ENCODE measurements around the gene CFAP61.

Gene CFAP61

DNA sequence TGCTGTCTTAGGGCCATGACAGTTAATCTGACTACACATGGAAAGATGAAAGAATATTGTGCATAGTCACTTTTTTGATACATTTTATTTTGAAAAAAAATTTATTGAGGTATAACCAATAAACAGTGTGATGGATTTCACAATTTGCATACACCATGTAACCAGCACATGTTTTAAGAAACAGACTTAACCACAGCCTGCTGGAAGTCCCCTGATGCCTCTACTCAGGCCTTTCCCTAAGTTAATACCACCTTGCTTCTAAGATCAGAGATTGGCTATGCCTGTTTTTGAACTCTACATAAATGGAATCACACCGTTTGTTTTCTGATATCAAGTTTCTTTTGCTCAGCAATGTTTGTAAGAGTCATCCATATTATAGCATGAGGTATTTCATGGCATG, 136.3 kb downstream of the CFAP61 start:
- no peak overlapping the region for H3K4me3 ChIP-seq (IDR thresholded peaks at IDR 0.05; ENCODE audit: insufficient read depth, low read depth, low read length)

GRCh38 chr20:20192366-20192765, 140.0 kb downstream of the CFAP61 start:
- H3K4me3 ChIP-seq (IDR thresholded peaks at IDR 0.05; ENCODE audit: insufficient read depth, low read depth, low read length): no peak overlapping the region
- no peaks in the 10 kb centered on the region for H3K36me3 ChIP-seq (ENCODE audit: insufficient read depth)
- H2AFZ ChIP-seq (ENCODE audit: low read depth): no peak overlapping the region
- no peaks in the 10 kb centered on the region for H3K79me2 ChIP-seq (ENCODE audit: insufficient read depth, low read depth)
- peaks cover 33% of the 10 kb centered on the region for H3K4me1 ChIP-seq (ENCODE audit: low read depth, poor library complexity, severe bottlenecking)
- no peak overlapping the region for H3K27ac ChIP-seq
- H4K20me1 ChIP-seq (ENCODE audit: insufficient read depth): no peaks in the 10 kb centered on the region
- H3K4me2 ChIP-seq: no peak overlapping the region
- no peaks in the 10 kb centered on the region for H3K27me3 ChIP-seq (ENCODE audit: insufficient read depth, low read depth)
- H3K9ac ChIP-seq: no peak overlapping the region
- TF ChIP-seq, protein P1, sequence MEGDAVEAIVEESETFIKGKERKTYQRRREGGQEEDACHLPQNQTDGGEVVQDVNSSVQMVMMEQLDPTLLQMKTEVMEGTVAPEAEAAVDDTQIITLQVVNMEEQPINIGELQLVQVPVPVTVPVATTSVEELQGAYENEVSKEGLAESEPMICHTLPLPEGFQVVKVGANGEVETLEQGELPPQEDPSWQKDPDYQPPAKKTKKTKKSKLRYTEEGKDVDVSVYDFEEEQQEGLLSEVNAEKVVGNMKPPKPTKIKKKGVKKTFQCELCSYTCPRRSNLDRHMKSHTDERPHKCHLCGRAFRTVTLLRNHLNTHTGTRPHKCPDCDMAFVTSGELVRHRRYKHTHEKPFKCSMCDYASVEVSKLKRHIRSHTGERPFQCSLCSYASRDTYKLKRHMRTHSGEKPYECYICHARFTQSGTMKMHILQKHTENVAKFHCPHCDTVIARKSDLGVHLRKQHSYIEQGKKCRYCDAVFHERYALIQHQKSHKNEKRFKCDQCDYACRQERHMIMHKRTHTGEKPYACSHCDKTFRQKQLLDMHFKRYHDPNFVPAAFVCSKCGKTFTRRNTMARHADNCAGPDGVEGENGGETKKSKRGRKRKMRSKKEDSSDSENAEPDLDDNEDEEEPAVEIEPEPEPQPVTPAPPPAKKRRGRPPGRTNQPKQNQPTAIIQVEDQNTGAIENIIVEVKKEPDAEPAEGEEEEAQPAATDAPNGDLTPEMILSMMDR (conservative IDR thresholded peaks at IDR 0.05; ENCODE audit: low read depth, low read length): no peak

More for the DNA sequence above, 136.3 kb downstream of the CFAP61 start:
- Histone ChIP-seq H2AFZ (ENCODE audit: low read depth) (no peak overlapping the region), H3K27ac (peak overlapping the region; percentile 16; the same call in 1 of the 2 replicates), H4K20me1 (ENCODE audit: insufficient read depth) (no peaks in the 10 kb centered on the region), H3K36me3 (ENCODE audit: insufficient read depth) (no peaks in the 10 kb centered on the region), H3K27me3 (ENCODE audit: insufficient read depth, low read depth) (no peaks in the 10 kb centered on the region), H3K4me1 (ENCODE audit: low read depth, poor library complexity, severe bottlenecking) (peaks cover 34% of the 10 kb centered on the region), H3K9ac (no peak overlapping the region), H3K79me2 (ENCODE audit: insufficient read depth, low read depth) (no peaks in the 10 kb centered on the region), H3K4me2 (peak overlapping the region; percentile 37)
- TF ChIP-seq, protein P1 (conservative IDR thresholded peaks at IDR 0.05; ENCODE audit: low read depth, low read length): no peak

DNA sequence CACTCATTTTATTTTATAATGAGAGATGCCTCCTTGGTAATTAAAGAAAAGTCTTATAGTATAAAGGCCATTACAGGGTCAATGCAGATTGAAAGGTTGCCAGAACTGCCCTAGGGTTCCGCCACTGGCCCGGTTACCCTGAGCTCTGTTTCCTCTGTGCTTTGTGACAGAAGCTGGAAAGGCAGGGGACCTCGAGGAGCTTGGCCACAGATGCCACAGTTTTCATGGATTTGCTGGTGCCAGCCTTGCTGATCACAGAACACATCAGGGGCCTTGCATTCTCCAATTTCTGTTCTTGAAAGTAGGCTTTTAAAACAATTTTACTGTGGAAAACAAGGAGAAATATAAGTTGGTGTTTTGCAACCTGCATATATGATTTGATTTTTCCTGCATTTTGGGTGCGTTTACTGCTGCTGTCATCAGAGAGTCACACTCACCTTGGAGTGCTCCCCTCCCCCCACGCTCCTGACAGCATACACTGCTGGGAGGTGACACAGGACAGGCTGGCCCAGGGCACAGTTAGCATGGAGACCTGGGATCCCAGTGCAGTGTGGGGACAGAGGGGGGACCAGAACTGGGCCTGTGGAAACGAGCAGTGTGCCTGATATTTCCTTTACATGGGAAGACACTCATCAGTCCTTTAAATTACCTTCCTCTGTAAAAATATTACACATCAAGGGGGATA, 142.8 kb downstream of the CFAP61 start:
- no peak overlapping the region for H3K27ac ChIP-seq
- H3K79me2 ChIP-seq (ENCODE audit: insufficient read depth, low read depth): no peaks in the 10 kb centered on the region
- no peak overlapping the region for H3K4me2 ChIP-seq
- H3K27me3 ChIP-seq (ENCODE audit: insufficient read depth, low read depth): no peaks in the 10 kb centered on the region
- H3K9ac ChIP-seq: no peak overlapping the region
- H3K36me3 ChIP-seq (ENCODE audit: insufficient read depth): no peaks in the 10 kb centered on the region
- no peak overlapping the region for H3K4me3 ChIP-seq (IDR thresholded peaks at IDR 0.05; ENCODE audit: insufficient read depth, low read depth, low read length)
- no peak overlapping the region for H2AFZ ChIP-seq (ENCODE audit: low read depth)
- peaks cover 9% of the 10 kb centered on the region for H3K4me1 ChIP-seq (ENCODE audit: low read depth, poor library complexity, severe bottlenecking)
- H4K20me1 ChIP-seq (ENCODE audit: insufficient read depth): no peaks in the 10 kb centered on the region
- TF ChIP-seq, protein P1 (conservative IDR thresholded peaks at IDR 0.05; ENCODE audit: low read depth, low read length): no peak

DNA sequence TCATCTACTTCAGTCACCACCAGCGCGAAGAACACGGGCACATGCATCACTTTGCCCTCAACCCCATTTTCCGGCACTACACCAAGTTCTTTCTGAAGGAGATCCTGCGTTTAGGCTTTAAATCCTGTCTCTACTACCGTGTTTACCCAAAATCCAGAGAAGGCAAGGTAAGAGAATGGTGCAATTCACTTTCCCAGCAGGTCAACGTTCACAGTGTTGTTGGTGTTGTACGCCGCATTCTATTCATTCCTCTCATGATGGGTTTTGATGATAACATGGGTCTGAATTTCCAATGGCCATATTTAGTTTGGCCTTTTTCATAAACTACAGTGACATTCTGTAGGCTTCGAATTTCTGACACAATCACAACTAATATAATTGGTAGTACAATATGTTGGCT, 144.3 kb downstream of the CFAP61 start:
- H3K79me2 ChIP-seq (ENCODE audit: insufficient read depth, low read depth): no peaks in the 10 kb centered on the region
- H3K27ac ChIP-seq: no peak overlapping the region
- H4K20me1 ChIP-seq (ENCODE audit: insufficient read depth): no peaks in the 10 kb centered on the region
- no peaks in the 10 kb centered on the region for H3K36me3 ChIP-seq (ENCODE audit: insufficient read depth)
- H3K27me3 ChIP-seq (ENCODE audit: insufficient read depth, low read depth): no peaks in the 10 kb centered on the region
- no peak overlapping the region for H2AFZ ChIP-seq (ENCODE audit: low read depth)
- no peak overlapping the region for H3K4me2 ChIP-seq
- TF ChIP-seq, protein P1 (conservative IDR thresholded peaks at IDR 0.05; ENCODE audit: low read depth, low read length): no peak
- H3K4me1 ChIP-seq (ENCODE audit: low read depth, poor library complexity, severe bottlenecking): peaks cover 5% of the 10 kb centered on the region
- no peak overlapping the region for H3K9ac ChIP-seq
- H3K4me3 ChIP-seq (IDR thresholded peaks at IDR 0.05; ENCODE audit: insufficient read depth, low read depth, low read length): no peak overlapping the region

Measured in KMS-11 (cell line).